ENCODE data around the gene FAM221A. TPM values are rescaled to one million over a fixed set of nuclear protein-coding genes. Genes with fewer than 3 reads are reported as not detected.
"Not testable (repeated sequence)": the region's sequence is repeated elsewhere in the genome, so short reads cannot be mapped to it uniquely, and the experiment has no call there.

The FAM221A gene
- total RNA-seq, 1 donor from 2014 or later: 9.8 TPM

GRCh38 chr7:23696916-23697441 is 17.0 kb downstream of the FAM221A start:
- ATAC-seq: no peak
- intact Hi-C loops (cut with DNase I): no loop called here
- DNase-seq (ENCODE audit: low spot score): no peak

GRCh38 chr7:23698822-23699221 is 18.8 kb downstream of the FAM221A start:
- DNase-seq (ENCODE audit: low spot score) (no peak), ATAC-seq (no peak)
- intact Hi-C loops (cut with DNase I): no loop called here

- ATAC-seq (no peak), DNase-seq (ENCODE audit: low spot score) (no peak)
- intact Hi-C loops (cut with DNase I): no loop called here
Measured at GRCh38 chr7:23700046-23700445, 20.0 kb downstream of the FAM221A start.

GRCh38 chr7:23709081-23709750 is 29.2 kb downstream of the FAM221A start:
- intact Hi-C loops (cut with DNase I): no loop called here
- ATAC-seq (no peak), DNase-seq (ENCODE audit: low spot score) (no peak)

GRCh38 chr7:23710000-23710399 is 30.0 kb downstream of the FAM221A start, which contains the start of gene STK31:
STK31 (plus strand) TSS chr7:23710219; CDS start chr7:23710286, 67 bp downstream.
- ATAC-seq (no peak), DNase-seq (ENCODE audit: low spot score) (no peak)
- intact Hi-C loops (cut with DNase I): loop anchor here (10.0 kb wide), 1 partner anchor 135 kb away; no protein-coding TSS in a partner anchor

GRCh38 chr7:23712368-23713284 is 32.6 kb downstream of the FAM221A start:
- ATAC-seq (peak; percentile 63), DNase-seq (ENCODE audit: low spot score) (no peak)
- intact Hi-C loops (cut with DNase I): loop anchor here (10.0 kb wide), 1 partner anchor 138 kb away; no protein-coding TSS in a partner anchor

- intact Hi-C loops (cut with DNase I): loop anchor here (10.0 kb wide), 1 partner anchor 139 kb away; no protein-coding TSS in a partner anchor
- ATAC-seq: no peak
Measured at GRCh38 chr7:23713285-23714149, 33.5 kb downstream of the FAM221A start.

GRCh38 chr7:23714150-23714464 is 34.1 kb downstream of the FAM221A start:
- intact Hi-C loops (cut with DNase I): loop anchor here (10.0 kb wide), 1 partner anchor 139 kb away; no protein-coding TSS in a partner anchor
- no peak for ATAC-seq
- no peak for DNase-seq (ENCODE audit: low spot score)

More at GRCh38 chr7:23713285-23714149, 33.5 kb downstream of the FAM221A start:
- no peak for DNase-seq (ENCODE audit: low spot score)

GRCh38 chr7:23714579-23714978 is 34.6 kb downstream of the FAM221A start:
- intact Hi-C loops (cut with DNase I): loop anchor here (10.0 kb wide), 1 partner anchor 140 kb away; no protein-coding TSS in a partner anchor
- DNase-seq (ENCODE audit: low spot score) (no peak), ATAC-seq (no peak)

GRCh38 chr7:23715099-23715498 is 35.1 kb downstream of the FAM221A start:
- DNase-seq (ENCODE audit: low spot score) (no peak), ATAC-seq (no peak)
- intact Hi-C loops (cut with DNase I): loop anchor here (10.0 kb wide), 1 partner anchor 140 kb away; no protein-coding TSS in a partner anchor

GRCh38 chr7:23717788-23718187 is 37.8 kb downstream of the FAM221A start:
- ATAC-seq (no peak), DNase-seq (ENCODE audit: low spot score) (no peak)
- intact Hi-C loops (cut with DNase I): loop anchor here (10.0 kb wide), 1 partner anchor 143 kb away; no protein-coding TSS in a partner anchor

- intact Hi-C loops (cut with DNase I): no loop called here
- ATAC-seq (no peak), DNase-seq (ENCODE audit: low spot score) (no peak)
Measured at GRCh38 chr7:23721456-23721855, 41.5 kb downstream of the FAM221A start.

GRCh38 chr7:23722587-23723216 is 42.7 kb downstream of the FAM221A start:
- ATAC-seq; intact Hi-C loops (cut with DNase I); DNase-seq (ENCODE audit: low spot score): not testable (repeated sequence)

- intact Hi-C loops (cut with DNase I); ATAC-seq; DNase-seq (ENCODE audit: low spot score): not testable (repeated sequence)
Measured at GRCh38 chr7:23724113-23724512, 44.1 kb downstream of the FAM221A start.

- ATAC-seq (no peak), DNase-seq (ENCODE audit: low spot score) (no peak)
- intact Hi-C loops (cut with DNase I): no loop called here
Measured at GRCh38 chr7:23742051-23742450, 62.1 kb downstream of the FAM221A start.

- DNase-seq (ENCODE audit: low spot score): no peak
- no peak for ATAC-seq
- intact Hi-C loops (cut with DNase I): no loop called here
Measured at GRCh38 chr7:23743226-23743625, 63.2 kb downstream of the FAM221A start.

GRCh38 chr7:23746629-23747028 is 66.6 kb downstream of the FAM221A start:
- no peak for ATAC-seq
- intact Hi-C loops (cut with DNase I): no loop called here
- no peak for DNase-seq (ENCODE audit: low spot score)

GRCh38 chr7:23751852-23752251 is 71.9 kb downstream of the FAM221A start:
- no peak for ATAC-seq
- DNase-seq (ENCODE audit: low spot score): no peak
- intact Hi-C loops (cut with DNase I): no loop called here
